Measurements from ENCODE around the gene NOL11. TPM values are rescaled to one million over a fixed set of nuclear protein-coding genes. Genes with fewer than 3 reads are reported as not detected.

The NOL11 gene
- total RNA-seq, 1 donor from 2014 or later, result 90.4 TPM

- Histone ChIP-seq H3K4me1 (peaks cover 3% of the 10 kb centered on the region), H3K27me3 (no peaks in the 10 kb centered on the region), H3K79me2 (ENCODE audit: low read depth) (no peaks in the 10 kb centered on the region), H3K4me3 (no peak overlapping the region), H3K36me3 (no peaks in the 10 kb centered on the region), H3K4me2 (no peak overlapping the region), H3K27ac (no peak overlapping the region), H2AFZ (replicated peaks) (no peak overlapping the region), H4K20me1 (ENCODE audit: low read depth) (no peaks in the 10 kb centered on the region), H3F3A (ENCODE audit: low read depth) (no peaks in the 10 kb centered on the region), H3K9me3 (ENCODE audit: low read depth) (no peaks in the 10 kb centered on the region), H3K9ac (no peak overlapping the region)
- Mint-ChIP-seq H3K4me3 (no peak overlapping the region), H3K4me1 (peaks cover 2% of the 10 kb centered on the region), H3K9me3 (no peaks in the 10 kb centered on the region), H3K36me3 (no peaks in the 10 kb centered on the region), H3K27me3 (ENCODE audit: insufficient read depth, low read depth) (peaks cover 2% of the 10 kb centered on the region), H3K27ac (no peak overlapping the region)
- no peak for DNase-seq (ENCODE audit: low spot score)
- TF ChIP-seq EZH2phosphoT487 (IDR thresholded peaks at IDR 0.05) (no peak), CTCF (IDR thresholded peaks at IDR 0.05) (no peak), EZH2 (IDR thresholded peaks at IDR 0.05) (no peak)
Observed at GRCh38 chr17:67785504-67785903, 67.8 kb downstream of the NOL11 start.

Small RNA genes within 50 kb of the gene (small RNA-seq; reads per million reads assigned to genes)
- 0.82 reads per million, percentile 73 among the genes with 10 or more reads in this experiment for gene SNORA38B

Other genes with a start within 250 kb of the NOL11 start
- gene BPTF, start 107.6 kb downstream of the NOL11 start, total RNA-seq (ENCODE audit: low replicate concordance), result 95.6 and 129 TPM in 2 replicates